ENCODE measurements around the gene ZNF165. TPM values are rescaled to one million over a fixed set of nuclear protein-coding genes. Genes with fewer than 3 reads are reported as not detected.

The ZNF165 gene
- total and polyA plus RNA-seq, 2 of the 13 experiments (the other 11 are each of a cell fraction or from before 2014, with no cell fraction given), result 0.58 to 8.6 TPM

DNA sequence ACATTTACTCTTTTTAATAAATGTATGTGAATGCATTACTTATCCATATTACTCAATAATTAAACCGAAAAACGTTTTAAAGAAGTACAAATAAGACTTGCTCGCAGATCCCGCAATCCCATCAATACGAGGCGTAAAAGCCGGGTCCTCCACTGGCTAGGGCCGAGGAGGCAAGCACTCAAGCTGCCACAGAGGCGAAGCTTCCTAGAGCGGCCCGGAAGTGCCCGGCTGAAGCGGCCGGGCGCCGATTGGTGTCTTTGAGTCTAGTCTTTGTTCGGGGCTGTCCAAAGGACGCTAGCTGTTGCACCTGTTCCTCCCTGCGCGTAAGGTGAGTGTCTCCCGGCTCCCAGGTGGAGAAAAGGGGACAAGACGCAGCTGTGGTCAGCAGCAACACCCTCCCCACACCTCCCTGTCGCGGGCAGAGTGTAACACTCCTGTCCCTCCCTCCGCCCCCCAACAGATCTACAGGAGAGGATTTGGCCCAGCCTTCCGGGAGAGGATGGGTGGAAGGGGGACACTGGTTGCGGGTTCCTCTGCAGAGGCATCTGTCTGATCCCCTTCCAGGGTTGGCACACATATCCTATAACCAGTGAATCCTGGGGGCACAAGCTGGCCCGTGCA, 44.1 kb downstream of the ZNF165 start, which contains the start of gene ZSCAN16 (continued):
- TF ChIP-seq TOPORS (CRISPR knock-in tag; IDR thresholded peaks at IDR 0.05) (0 out of 2 replicates have a peak, but pooled peaks have one; percentile 16), RBM39 (IDR thresholded peaks at IDR 0.05; ENCODE audit: low read depth, low read length, poor library complexity, severe bottlenecking) (peak; percentile 80), ZNF589 (CRISPR knock-in tag; conservative IDR thresholded peaks at IDR 0.05) (0 out of 2 replicates have a peak, but pooled peaks have one; percentile 71), MAFK (conservative IDR thresholded peaks at IDR 0.05 in 1 of 2, IDR thresholded peaks at IDR 0.05 in 1 of 2; ENCODE audit: low read length in 2 of 2) (no peak), GFI1 (CRISPR knock-in tag; IDR thresholded peaks at IDR 0.05; ENCODE audit: borderline replicate concordance) (0 out of 2 replicates have a peak, but pooled peaks have one; percentile 34), BRD4 (CRISPR knock-in tag; IDR thresholded peaks at IDR 0.05) (no peak), GTF2F1 (IDR thresholded peaks at IDR 0.05; ENCODE audit: low read length) (no peak), ZNF263 (CRISPR knock-in tag; IDR thresholded peaks at IDR 0.05) (peak; percentile 13; the same call in 1 of the 2 replicates), GABPB1 (CRISPR knock-in tag; IDR thresholded peaks at IDR 0.05) (peak; percentile 98), ZSCAN25 (CRISPR knock-in tag; IDR thresholded peaks at IDR 0.05) (peak; percentile 69), FOSL2 (CRISPR knock-in tag; IDR thresholded peaks at IDR 0.05) (peak; percentile 46), ZFP1 (CRISPR knock-in tag; IDR thresholded peaks at IDR 0.05) (0 out of 2 replicates have a peak, but pooled peaks have one; percentile 32), ZNF761 (CRISPR knock-in tag; conservative IDR thresholded peaks at IDR 0.05) (0 out of 2 replicates have a peak, but pooled peaks have one; percentile 31), SMAD1 (CRISPR knock-in tag; IDR thresholded peaks at IDR 0.05; ENCODE audit: borderline replicate concordance, low read depth) (peak; percentile 81; the same call in 1 of the 2 replicates), ZNF674 (CRISPR knock-in tag; IDR thresholded peaks at IDR 0.05; ENCODE audit: low read depth) (0 out of 2 replicates have a peak, but pooled peaks have one; percentile 58), CBX1 (IDR thresholded peaks at IDR 0.05; ENCODE audit: low read depth) (peak; percentile 19), MAF1 (CRISPR knock-in tag; IDR thresholded peaks at IDR 0.05; ENCODE audit: borderline replicate concordance) (peak; percentile 48; the same call in 1 of the 2 replicates), PHF8 (CRISPR knock-in tag; IDR thresholded peaks at IDR 0.05) (peak; percentile 91), NBN (conservative IDR thresholded peaks at IDR 0.05) (no peak), ZNF703 (CRISPR knock-in tag; IDR thresholded peaks at IDR 0.05; ENCODE audit: borderline replicate concordance) (no peak)
- TF ChIP-seq, protein P1, sequence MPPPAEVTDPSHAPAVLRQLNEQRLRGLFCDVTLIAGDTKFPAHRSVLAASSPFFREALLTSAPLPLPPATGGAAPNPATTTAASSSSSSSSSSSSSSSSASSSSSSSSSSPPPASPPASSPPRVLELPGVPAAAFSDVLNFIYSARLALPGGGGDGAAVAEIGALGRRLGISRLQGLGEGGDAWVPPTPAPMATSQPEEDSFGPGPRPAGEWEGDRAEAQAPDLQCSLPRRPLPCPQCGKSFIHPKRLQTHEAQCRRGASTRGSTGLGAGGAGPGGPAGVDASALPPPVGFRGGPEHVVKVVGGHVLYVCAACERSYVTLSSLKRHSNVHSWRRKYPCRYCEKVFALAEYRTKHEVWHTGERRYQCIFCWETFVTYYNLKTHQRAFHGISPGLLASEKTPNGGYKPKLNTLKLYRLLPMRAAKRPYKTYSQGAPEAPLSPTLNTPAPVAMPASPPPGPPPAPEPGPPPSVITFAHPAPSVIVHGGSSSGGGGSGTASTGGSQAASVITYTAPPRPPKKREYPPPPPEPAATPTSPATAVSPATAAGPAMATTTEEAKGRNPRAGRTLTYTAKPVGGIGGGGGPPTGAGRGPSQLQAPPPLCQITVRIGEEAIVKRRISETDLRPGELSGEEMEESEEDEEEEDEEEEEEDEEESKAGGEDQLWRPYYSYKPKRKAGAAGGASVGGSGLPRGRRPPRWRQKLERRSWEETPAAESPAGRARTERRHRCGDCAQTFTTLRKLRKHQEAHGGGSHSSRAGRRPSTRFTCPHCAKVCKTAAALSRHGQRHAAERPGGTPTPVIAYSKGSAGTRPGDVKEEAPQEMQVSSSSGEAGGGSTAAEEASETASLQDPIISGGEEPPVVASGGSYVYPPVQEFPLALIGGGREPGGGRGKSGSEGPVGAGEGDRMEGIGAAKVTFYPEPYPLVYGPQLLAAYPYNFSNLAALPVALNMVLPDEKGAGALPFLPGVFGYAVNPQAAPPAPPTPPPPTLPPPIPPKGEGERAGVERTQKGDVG (CRISPR knock-in tag; IDR thresholded peaks at IDR 0.05; ENCODE audit: borderline replicate concordance), result peak; percentile 68; the same call in 1 of the 2 replicates
- TF ChIP-seq, protein P2, sequence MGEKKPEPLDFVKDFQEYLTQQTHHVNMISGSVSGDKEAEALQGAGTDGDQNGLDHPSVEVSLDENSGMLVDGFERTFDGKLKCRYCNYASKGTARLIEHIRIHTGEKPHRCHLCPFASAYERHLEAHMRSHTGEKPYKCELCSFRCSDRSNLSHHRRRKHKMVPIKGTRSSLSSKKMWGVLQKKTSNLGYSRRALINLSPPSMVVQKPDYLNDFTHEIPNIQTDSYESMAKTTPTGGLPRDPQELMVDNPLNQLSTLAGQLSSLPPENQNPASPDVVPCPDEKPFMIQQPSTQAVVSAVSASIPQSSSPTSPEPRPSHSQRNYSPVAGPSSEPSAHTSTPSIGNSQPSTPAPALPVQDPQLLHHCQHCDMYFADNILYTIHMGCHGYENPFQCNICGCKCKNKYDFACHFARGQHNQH (CRISPR knock-in tag; IDR thresholded peaks at IDR 0.05), result peak; percentile 99
- TF ChIP-seq, protein P3, sequence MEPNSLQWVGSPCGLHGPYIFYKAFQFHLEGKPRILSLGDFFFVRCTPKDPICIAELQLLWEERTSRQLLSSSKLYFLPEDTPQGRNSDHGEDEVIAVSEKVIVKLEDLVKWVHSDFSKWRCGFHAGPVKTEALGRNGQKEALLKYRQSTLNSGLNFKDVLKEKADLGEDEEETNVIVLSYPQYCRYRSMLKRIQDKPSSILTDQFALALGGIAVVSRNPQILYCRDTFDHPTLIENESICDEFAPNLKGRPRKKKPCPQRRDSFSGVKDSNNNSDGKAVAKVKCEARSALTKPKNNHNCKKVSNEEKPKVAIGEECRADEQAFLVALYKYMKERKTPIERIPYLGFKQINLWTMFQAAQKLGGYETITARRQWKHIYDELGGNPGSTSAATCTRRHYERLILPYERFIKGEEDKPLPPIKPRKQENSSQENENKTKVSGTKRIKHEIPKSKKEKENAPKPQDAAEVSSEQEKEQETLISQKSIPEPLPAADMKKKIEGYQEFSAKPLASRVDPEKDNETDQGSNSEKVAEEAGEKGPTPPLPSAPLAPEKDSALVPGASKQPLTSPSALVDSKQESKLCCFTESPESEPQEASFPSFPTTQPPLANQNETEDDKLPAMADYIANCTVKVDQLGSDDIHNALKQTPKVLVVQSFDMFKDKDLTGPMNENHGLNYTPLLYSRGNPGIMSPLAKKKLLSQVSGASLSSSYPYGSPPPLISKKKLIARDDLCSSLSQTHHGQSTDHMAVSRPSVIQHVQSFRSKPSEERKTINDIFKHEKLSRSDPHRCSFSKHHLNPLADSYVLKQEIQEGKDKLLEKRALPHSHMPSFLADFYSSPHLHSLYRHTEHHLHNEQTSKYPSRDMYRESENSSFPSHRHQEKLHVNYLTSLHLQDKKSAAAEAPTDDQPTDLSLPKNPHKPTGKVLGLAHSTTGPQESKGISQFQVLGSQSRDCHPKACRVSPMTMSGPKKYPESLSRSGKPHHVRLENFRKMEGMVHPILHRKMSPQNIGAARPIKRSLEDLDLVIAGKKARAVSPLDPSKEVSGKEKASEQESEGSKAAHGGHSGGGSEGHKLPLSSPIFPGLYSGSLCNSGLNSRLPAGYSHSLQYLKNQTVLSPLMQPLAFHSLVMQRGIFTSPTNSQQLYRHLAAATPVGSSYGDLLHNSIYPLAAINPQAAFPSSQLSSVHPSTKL (CRISPR knock-in tag; IDR thresholded peaks at IDR 0.05), result peak; percentile 76

All from HepG2 (cell line).